PC-3 (cell line): ENCODE results near the gene IL18R1. TPM values are rescaled to one million over a fixed set of nuclear protein-coding genes. Genes with fewer than 3 reads are reported as not detected.

Experiments
- ATAC-seq: fragments of 200-7000 bp; cut with Tn5 transposase; 2 replicates; pipeline ENCODE4 v1.9.1; 2020; ENCODE audit warnings: mild to moderate bottlenecking, moderate library complexity
- BruUV-seq: library from RNA; stranded (reverse); fragments of 400-500 nt; replicated peaks from 2 replicates; lab custom pipeline; 2021; lab: Mats Ljungman, UMichigan
- CTCF ChIA-PET: fragments of 300-600 bp; sonication (Branson Sonifier 250); formaldehyde crosslinking; loops from one replicate; lab custom pipeline; 2022; ENCODE audit warnings: antibody characterized with exemption; lab: Charles Lee
- POLR2A ChIA-PET: fragments of 300-600 bp; sonication (Branson Sonifier 250); formaldehyde crosslinking; loops from one replicate; lab custom pipeline; 2022; ENCODE audit warnings: antibody characterized with exemption; ENCODE audit not compliant: unreplicated experiment; lab: Charles Lee
- DNase-seq: peaks from one replicate; pipeline ENCODE4 v3.0.0-alpha.2; 2015
- H2AFZ ChIP-seq: fragments of 300-600 bp; sonication (generic); 2 replicates; pipeline ENCODE4 v1.6.0; 2016; ENCODE audit warnings: antibody characterized with exemption, low read length
- H3F3A ChIP-seq: fragments of 300-600 bp; sonication (generic); one replicate; pipeline ENCODE4 v1.6.0; 2017; ENCODE audit warnings: antibody characterized with exemption, low read length, control low read depth, mild to moderate bottlenecking; ENCODE audit not compliant: unreplicated experiment
- H3K27ac ChIP-seq: fragments of 300-600 bp; sonication (generic); 2 replicates; pipeline ENCODE4 v1.5.1; 2016; ENCODE audit warnings: mild to moderate bottlenecking, low read length
- H3K27me3 ChIP-seq: fragments of 300-600 bp; sonication (generic); 2 replicates; pipeline ENCODE4 v1.6.1; 2016; ENCODE audit warnings: low read length, mixed read lengths
- H3K36me3 ChIP-seq: fragments of 300-600 bp; sonication (generic); 2 replicates; pipeline ENCODE4 v1.6.1; 2016; ENCODE audit warnings: low read depth, mixed run types, low read length, mixed read lengths
- H3K4me1 ChIP-seq: fragments of 300-600 bp; sonication (generic); 2 replicates; pipeline ENCODE4 v1.5.1; 2016; ENCODE audit warnings: low read length; ENCODE audit not compliant: insufficient read depth
- H3K4me2 ChIP-seq: fragments of 300-600 bp; sonication (generic); 2 replicates; pipeline ENCODE4 v1.6.0; 2016; ENCODE audit warnings: low read length
- H3K4me3 ChIP-seq: fragments of 300-600 bp; sonication (generic); 2 replicates; pipeline ENCODE4 v1.5.1; 2016; ENCODE audit warnings: mild to moderate bottlenecking, low read length, mixed read lengths
- H3K79me2 ChIP-seq: fragments of 300-600 bp; sonication (generic); 2 replicates; pipeline ENCODE4 v1.6.1; 2017; ENCODE audit warnings: low read length, mixed read lengths
- H3K9ac ChIP-seq: fragments of 300-600 bp; sonication (generic); 2 replicates; pipeline ENCODE4 v1.6.0; 2016; ENCODE audit warnings: mild to moderate bottlenecking, low read length
- H3K9me2 ChIP-seq: fragments of 300-600 bp; sonication (generic); replicated peaks from 2 replicates; pipeline ENCODE4 v1.6.1; 2016; ENCODE audit warnings: mixed run types, low read length, mixed read lengths
- H3K9me3 ChIP-seq: fragments of 300-600 bp; sonication (generic); 2 replicates; pipeline ENCODE4 v1.6.1; 2016; ENCODE audit warnings: low read length, mixed read lengths
- H4K20me1 ChIP-seq: fragments of 300-600 bp; sonication (generic); 2 replicates; pipeline ENCODE4 v1.6.1; 2016; ENCODE audit warnings: low read length, mixed read lengths
- EZH2 ChIP-seq: fragments of 300-600 bp; sonication (generic); IDR thresholded peaks from one replicate; pipeline ENCODE4 v1.6.1; 2017; ENCODE audit warnings: antibody characterized with exemption, mild to moderate bottlenecking, low read length; ENCODE audit not compliant: unreplicated experiment
- EZH2phosphoT487 ChIP-seq: fragments of 300-600 bp; sonication (generic); IDR thresholded peaks from 2 replicates; pipeline ENCODE4 v1.6.1; 2018; ENCODE audit warnings: mild to moderate bottlenecking, antibody characterized with exemption, low read length, borderline replicate concordance
- intact Hi-C: fragments of 100-400 bp; cut with micrococcal nuclease; formaldehyde crosslinking; loops from 2 replicates; pipeline ENCODE4 v1.9.0; 2023
- total RNA-seq: library from RNA; depleted of rRNA; stranded (reverse); fragments of >200 nt; gene quantifications from 2 replicates; pipeline ENCODE4 v1.2.3, GENCODE V29; 2014
- TF ChIP-seq, protein P1 (sequence below): fragments of 300-600 bp; sonication (generic); conservative IDR thresholded peaks from 2 replicates; pipeline ENCODE4 v1.5.1; 2017; ENCODE audit warnings: antibody characterized with exemption, low read depth, mild to moderate bottlenecking, low read length

Gene IL18R1
- total RNA-seq, 1 experiment from 2014 or later, result 1.2 TPM

DNA sequence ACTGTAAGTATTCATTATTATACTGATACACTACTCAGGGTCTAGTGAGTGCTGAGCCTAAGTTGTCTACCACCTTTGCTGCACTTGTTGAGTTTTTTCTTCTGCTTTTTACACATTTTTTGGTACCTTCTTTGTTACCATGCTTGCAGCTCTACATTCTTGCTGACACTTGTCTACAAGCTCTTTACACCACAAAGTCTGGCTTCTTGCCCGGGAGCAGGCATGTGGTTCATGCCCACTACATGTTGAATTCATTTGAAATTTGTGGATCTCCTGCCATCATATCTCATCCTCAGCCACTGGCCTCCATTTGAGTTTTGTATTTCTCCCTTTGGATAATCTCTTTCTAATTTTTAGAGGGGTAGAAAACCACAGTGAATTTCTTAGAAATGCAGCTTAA lies 29.9 kb downstream of the IL18R1 start:
- Histone ChIP-seq H3K79me2 (no peaks in the 10 kb centered on the region), H3K9me2 (no peaks in the 10 kb centered on the region), H3F3A (no peaks in the 10 kb centered on the region), H4K20me1 (no peaks in the 10 kb centered on the region), H3K4me2 (no peak overlapping the region), H3K9me3 (peaks cover 10% of the 10 kb centered on the region; the same call in 1 of the 2 replicates), H3K4me3 (no peak overlapping the region), H2AFZ (no peak overlapping the region), H3K9ac (no peak overlapping the region), H3K27me3 (no peaks in the 10 kb centered on the region), H3K36me3 (peaks cover 4% of the 10 kb centered on the region; the same call in 1 of the 2 replicates), H3K4me1 (no peaks in the 10 kb centered on the region), H3K27ac (no peak overlapping the region)
- BruUV-seq, result no TSS peak
- CTCF ChIA-PET, result no interaction called here
- DNase-seq, result no peak
- TF ChIP-seq, protein P1, sequence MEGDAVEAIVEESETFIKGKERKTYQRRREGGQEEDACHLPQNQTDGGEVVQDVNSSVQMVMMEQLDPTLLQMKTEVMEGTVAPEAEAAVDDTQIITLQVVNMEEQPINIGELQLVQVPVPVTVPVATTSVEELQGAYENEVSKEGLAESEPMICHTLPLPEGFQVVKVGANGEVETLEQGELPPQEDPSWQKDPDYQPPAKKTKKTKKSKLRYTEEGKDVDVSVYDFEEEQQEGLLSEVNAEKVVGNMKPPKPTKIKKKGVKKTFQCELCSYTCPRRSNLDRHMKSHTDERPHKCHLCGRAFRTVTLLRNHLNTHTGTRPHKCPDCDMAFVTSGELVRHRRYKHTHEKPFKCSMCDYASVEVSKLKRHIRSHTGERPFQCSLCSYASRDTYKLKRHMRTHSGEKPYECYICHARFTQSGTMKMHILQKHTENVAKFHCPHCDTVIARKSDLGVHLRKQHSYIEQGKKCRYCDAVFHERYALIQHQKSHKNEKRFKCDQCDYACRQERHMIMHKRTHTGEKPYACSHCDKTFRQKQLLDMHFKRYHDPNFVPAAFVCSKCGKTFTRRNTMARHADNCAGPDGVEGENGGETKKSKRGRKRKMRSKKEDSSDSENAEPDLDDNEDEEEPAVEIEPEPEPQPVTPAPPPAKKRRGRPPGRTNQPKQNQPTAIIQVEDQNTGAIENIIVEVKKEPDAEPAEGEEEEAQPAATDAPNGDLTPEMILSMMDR, result no peak
- no peak for TF ChIP-seq EZH2
- intact Hi-C loops, result no loop called here
- POLR2A ChIA-PET, result no interaction called here
- ATAC-seq, result no peak

DNA sequence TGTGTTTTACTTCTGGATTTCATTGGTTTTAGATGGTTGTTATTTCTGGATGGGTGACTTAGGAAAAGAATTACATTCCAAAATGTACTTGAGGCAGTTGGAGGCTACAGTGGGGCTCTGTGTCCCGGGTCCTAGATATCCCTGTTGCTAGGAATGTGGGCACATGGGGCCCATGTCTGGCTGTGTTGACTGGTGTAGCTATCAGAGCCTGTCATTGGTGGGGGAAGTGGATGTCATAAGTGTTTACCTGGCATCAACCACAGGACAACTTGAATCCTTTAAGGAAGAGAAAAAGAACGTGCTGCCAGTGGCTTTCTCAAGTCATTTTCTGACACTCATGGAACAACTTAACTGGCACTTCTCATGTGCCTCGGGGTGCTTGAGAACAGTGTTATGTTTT lies 30.4 kb downstream of the IL18R1 start:
- H3F3A ChIP-seq, result no peaks in the 10 kb centered on the region
- intact Hi-C loops, result no loop called here
- ATAC-seq, result no peak
- no peak for DNase-seq
- no peak overlapping the region for H3K9ac ChIP-seq
- no TSS peak for BruUV-seq
- H4K20me1 ChIP-seq, result no peaks in the 10 kb centered on the region
- H3K27ac ChIP-seq, result no peak overlapping the region
- H3K9me3 ChIP-seq, result peaks cover 10% of the 10 kb centered on the region; the same call in 1 of the 2 replicates
- ChIA-PET POLR2A (no interaction called here), CTCF (no interaction called here)
- no peak for TF ChIP-seq EZH2phosphoT487
- H2AFZ ChIP-seq, result no peak overlapping the region
- no peaks in the 10 kb centered on the region for H3K4me1 ChIP-seq
- H3K4me2 ChIP-seq, result no peak overlapping the region
- no peak overlapping the region for H3K4me3 ChIP-seq
- H3K27me3 ChIP-seq, result no peaks in the 10 kb centered on the region
- no peaks in the 10 kb centered on the region for H3K9me2 ChIP-seq
- no peaks in the 10 kb centered on the region for H3K79me2 ChIP-seq
- H3K36me3 ChIP-seq, result peaks cover 4% of the 10 kb centered on the region; the same call in 1 of the 2 replicates

DNA sequence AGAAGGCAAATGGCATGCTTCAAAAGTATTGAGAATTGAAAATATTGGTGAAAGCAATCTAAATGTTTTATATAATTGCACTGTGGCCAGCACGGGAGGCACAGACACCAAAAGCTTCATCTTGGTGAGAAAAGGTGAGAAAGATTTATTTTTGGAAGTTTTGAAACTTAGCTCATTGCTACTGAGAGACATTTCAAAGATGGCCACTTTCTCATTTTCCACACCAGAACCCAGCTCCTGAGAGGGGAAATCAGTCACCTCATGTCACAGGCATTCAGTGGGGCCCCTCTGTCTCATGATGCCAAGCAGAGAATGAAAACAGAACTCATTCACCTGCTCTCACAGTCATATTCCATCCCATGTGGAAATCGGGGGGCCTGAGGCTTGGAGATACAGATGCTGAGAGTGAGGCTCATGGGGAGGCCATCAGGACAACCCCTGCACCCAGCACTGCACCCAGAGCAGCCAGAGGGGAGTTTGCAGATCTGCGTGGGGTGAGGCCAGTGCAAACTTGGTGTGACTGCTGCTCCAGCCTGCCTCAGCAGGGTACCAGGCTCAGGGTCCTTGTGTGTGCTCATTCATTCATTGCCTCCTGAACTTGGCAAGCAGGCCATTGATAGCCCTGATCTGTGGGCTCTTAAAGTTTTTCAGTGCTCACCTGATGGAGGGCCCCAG lies 31.4 kb downstream of the IL18R1 start:
- no TSS peak for BruUV-seq
- ATAC-seq, result no peak
- H3F3A ChIP-seq, result no peaks in the 10 kb centered on the region

More for the DNA sequence above, 31.4 kb downstream of the IL18R1 start:
- Histone ChIP-seq H3K27me3 (no peaks in the 10 kb centered on the region), H2AFZ (no peak overlapping the region), H3K4me3 (no peak overlapping the region), H3K9me3 (peaks cover 10% of the 10 kb centered on the region; the same call in 1 of the 2 replicates), H3K79me2 (no peaks in the 10 kb centered on the region), H3K9ac (no peak overlapping the region), H3K4me2 (no peak overlapping the region), H3K9me2 (no peaks in the 10 kb centered on the region), H3K4me1 (no peaks in the 10 kb centered on the region), H4K20me1 (no peaks in the 10 kb centered on the region), H3K27ac (no peak overlapping the region), H3K36me3 (peaks cover 4% of the 10 kb centered on the region; the same call in 1 of the 2 replicates)
- CTCF ChIA-PET, result no interaction called here
- TF ChIP-seq EZH2phosphoT487, result no peak
- TF ChIP-seq, protein P1, result no peak
- TF ChIP-seq EZH2, result no peak
- no peak for DNase-seq
- intact Hi-C loops, result no loop called here
- POLR2A ChIA-PET, result no interaction called here
